ENCODE measurements around the gene SCN5A. TPM values are rescaled to one million over a fixed set of nuclear protein-coding genes. Genes with fewer than 3 reads are reported as not detected.

SCN5A gene
- total and polyA plus RNA-seq, 9 donors: 1.9 to 4.8 (median 4.3) TPM

DNA sequence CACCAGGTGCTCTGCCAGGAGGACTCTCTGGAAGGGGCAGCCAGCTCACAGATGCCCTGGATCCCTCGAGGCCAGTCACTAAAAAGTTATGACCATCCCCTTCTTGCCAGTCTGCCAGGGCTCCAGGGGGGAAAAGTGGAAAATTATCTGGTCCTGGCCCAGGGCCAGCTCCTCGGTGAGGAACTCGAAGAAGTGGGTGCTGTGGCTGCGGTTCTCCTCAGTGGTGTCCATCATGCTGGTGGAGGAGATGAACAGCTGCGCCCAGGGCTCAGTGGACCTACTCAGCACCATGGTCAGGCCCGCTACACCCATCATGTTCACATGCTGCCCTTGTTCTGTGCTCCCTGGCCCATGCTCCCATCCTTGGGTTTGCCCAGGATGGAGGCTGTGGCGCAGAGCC, 134.1 kb downstream of the SCN5A start:
- Histone ChIP-seq H3K27me3 (ENCODE audit: control insufficient read depth, insufficient read depth, low read length) (no peaks in the 10 kb centered on the region), H3K4me3 (ENCODE audit: low read length) (no peak overlapping the region), H3K27ac (ENCODE audit: low read length) (no peak overlapping the region), H3K4me1 (ENCODE audit: control insufficient read depth, insufficient read depth, low read length) (no peaks in the 10 kb centered on the region), H3K9me3 (replicated peaks; ENCODE audit: control insufficient read depth, low read depth, low read length) (no peaks in the 10 kb centered on the region), H3K36me3 (ENCODE audit: control insufficient read depth, insufficient read depth, low read length) (peaks cover 28% of the 10 kb centered on the region)
- DNase-seq: no peak
- WGBS (ENCODE audit: insufficient coverage): 94% methylated on average over 7 of the region's 7 CpGs

DNA sequence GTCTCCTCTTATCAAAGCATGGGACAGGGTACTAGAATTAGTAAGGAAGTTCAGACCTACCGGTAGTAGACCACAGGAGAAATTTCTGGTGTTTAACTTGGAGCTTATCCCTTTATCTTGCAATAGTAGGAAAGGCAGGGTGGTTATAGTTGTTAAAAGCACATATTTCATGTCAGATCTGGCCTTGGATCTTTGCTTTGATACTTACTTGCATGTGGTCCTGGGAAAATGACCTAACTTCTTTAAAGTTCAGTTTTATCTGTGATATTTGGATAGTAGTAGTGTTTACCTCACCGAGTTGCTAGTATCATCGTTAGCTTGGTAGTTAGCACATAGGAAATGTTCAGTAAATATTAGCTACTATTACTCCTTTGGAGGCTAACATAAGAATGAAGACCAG, 137.9 kb downstream of the SCN5A start:
- no peak overlapping the region for H3K27ac ChIP-seq (ENCODE audit: low read length)
- 80% methylated on average over 1 of the region's 3 CpGs for WGBS (ENCODE audit: insufficient coverage)
- H3K27me3 ChIP-seq (ENCODE audit: control insufficient read depth, insufficient read depth, low read length): no peaks in the 10 kb centered on the region
- no peaks in the 10 kb centered on the region for H3K9me3 ChIP-seq (replicated peaks; ENCODE audit: control insufficient read depth, low read depth, low read length)
- no peak overlapping the region for H3K4me3 ChIP-seq (ENCODE audit: low read length)
- H3K36me3 ChIP-seq (ENCODE audit: control insufficient read depth, insufficient read depth, low read length): peaks cover 25% of the 10 kb centered on the region
- DNase-seq: no peak
- H3K4me1 ChIP-seq (ENCODE audit: control insufficient read depth, insufficient read depth, low read length): no peaks in the 10 kb centered on the region

- Histone ChIP-seq H3K36me3 (ENCODE audit: control insufficient read depth, insufficient read depth, low read length) (peaks cover 28% of the 10 kb centered on the region), H3K9me3 (replicated peaks; ENCODE audit: control insufficient read depth, low read depth, low read length) (no peaks in the 10 kb centered on the region), H3K27me3 (ENCODE audit: control insufficient read depth, insufficient read depth, low read length) (no peaks in the 10 kb centered on the region), H3K27ac (ENCODE audit: low read length) (no peak overlapping the region), H3K4me3 (ENCODE audit: low read length) (no peak overlapping the region), H3K4me1 (ENCODE audit: control insufficient read depth, insufficient read depth, low read length) (no peaks in the 10 kb centered on the region)
- no peak for DNase-seq
Measured at GRCh38 chr3:38510631-38511030, 138.9 kb downstream of the SCN5A start.

- DNase-seq: no peak
- H3K9me3 ChIP-seq (replicated peaks; ENCODE audit: control insufficient read depth, low read depth, low read length): no peaks in the 10 kb centered on the region
- H3K4me3 ChIP-seq (ENCODE audit: low read length): no peak overlapping the region
- H3K27ac ChIP-seq (ENCODE audit: low read length): no peak overlapping the region
- WGBS (ENCODE audit: insufficient coverage): no CpG with 5 or more reads among the region's 2 CpGs
- no peaks in the 10 kb centered on the region for H3K4me1 ChIP-seq (ENCODE audit: control insufficient read depth, insufficient read depth, low read length)
- peaks cover 25% of the 10 kb centered on the region for H3K36me3 ChIP-seq (ENCODE audit: control insufficient read depth, insufficient read depth, low read length)
- H3K27me3 ChIP-seq (ENCODE audit: control insufficient read depth, insufficient read depth, low read length): no peaks in the 10 kb centered on the region
Measured at GRCh38 chr3:38509732-38510131, 139.8 kb downstream of the SCN5A start.

DNA sequence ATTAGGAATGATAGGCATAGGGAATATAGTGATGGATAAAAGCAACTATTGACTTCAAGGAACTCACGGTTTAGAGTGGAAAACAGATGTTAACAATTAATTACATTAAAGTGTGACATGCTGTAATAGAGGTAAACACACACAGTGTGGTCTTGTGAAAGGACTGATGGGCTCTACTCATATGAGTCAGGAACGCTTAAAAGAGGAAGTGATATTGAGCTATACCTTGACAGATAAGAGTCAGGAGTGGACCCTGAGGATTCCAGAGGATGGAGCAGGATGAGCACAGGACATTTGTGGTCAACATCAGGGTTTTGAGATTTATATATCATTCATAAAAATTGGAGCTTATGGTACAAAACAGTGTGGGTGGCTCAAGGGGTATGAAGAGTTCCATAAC, 142.4 kb downstream of the SCN5A start:
- DNase-seq: no peak
- WGBS (ENCODE audit: insufficient coverage): 83% methylated on average over 1 of the region's 2 CpGs
- Histone ChIP-seq H3K27me3 (ENCODE audit: control insufficient read depth, insufficient read depth, low read length) (no peaks in the 10 kb centered on the region), H3K9me3 (replicated peaks; ENCODE audit: control insufficient read depth, low read depth, low read length) (no peaks in the 10 kb centered on the region), H3K4me3 (ENCODE audit: low read length) (no peak overlapping the region), H3K4me1 (ENCODE audit: control insufficient read depth, insufficient read depth, low read length) (no peaks in the 10 kb centered on the region), H3K27ac (ENCODE audit: low read length) (no peak overlapping the region), H3K36me3 (ENCODE audit: control insufficient read depth, insufficient read depth, low read length) (peaks cover 12% of the 10 kb centered on the region)

DNA sequence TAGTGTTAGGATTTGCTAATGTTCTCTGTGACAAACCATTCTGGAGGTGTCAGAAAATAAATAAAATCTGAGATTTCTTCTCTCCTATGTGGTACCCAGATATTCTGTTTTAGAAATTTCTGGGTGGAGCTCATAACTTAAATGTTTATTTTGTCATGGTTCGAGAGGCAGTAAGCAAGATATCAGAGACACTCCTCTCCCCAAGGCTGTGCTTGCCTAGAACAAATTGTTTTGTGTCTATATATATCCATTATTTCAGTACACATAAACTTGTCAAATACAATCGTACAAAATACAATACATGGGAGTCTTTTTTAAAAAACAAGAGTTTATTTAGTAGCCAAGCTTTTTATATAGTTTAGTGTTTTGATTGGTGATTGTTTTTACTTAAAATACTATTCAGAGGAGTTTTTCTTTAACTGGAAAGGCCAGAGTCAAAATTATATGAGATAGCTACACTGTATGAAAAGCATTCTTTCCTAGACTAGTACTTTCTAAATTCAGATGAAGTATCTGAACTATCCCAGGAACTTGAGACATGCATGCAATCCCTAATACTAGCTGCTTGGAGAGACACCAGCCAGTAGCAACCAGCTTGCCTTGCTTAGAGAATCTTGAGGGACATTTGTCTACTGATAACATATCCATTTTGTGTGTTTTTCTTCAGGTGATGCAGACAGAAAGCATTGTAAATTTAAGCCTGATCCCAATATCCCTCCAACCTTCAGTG, 148.6 kb downstream of the SCN5A start:
- no peaks in the 10 kb centered on the region for H3K27me3 ChIP-seq (ENCODE audit: control insufficient read depth, insufficient read depth, low read length)
- no CpG with 5 or more reads among the region's 2 CpGs for WGBS (ENCODE audit: insufficient coverage)
- H3K4me3 ChIP-seq (ENCODE audit: low read length): no peak overlapping the region
- peaks cover 18% of the 10 kb centered on the region for H3K36me3 ChIP-seq (ENCODE audit: control insufficient read depth, insufficient read depth, low read length)
- DNase-seq: no peak
- H3K4me1 ChIP-seq (ENCODE audit: control insufficient read depth, insufficient read depth, low read length): peaks cover 5% of the 10 kb centered on the region
- H3K9me3 ChIP-seq (replicated peaks; ENCODE audit: control insufficient read depth, low read depth, low read length): no peaks in the 10 kb centered on the region
- peak overlapping the region; percentile 9 for H3K27ac ChIP-seq (ENCODE audit: low read length)

Other genes starting within 250 kb of the SCN5A start
- gene ACVR2B, start 195.8 kb downstream of the SCN5A start, total RNA-seq: 17.6 TPM
- gene ACVR2B, start 195.8 kb downstream of the SCN5A start, polyA plus RNA-seq (ENCODE audit: insufficient read depth in 1 of 8, insufficient read length in 8 of 8, low replicate concordance in 1 of 8): 10 to 100 TPM in 6 of 8 donors, 1 to 10 TPM in 2; 7.9 to 16.0 (median 13.0) TPM
- gene EXOG, start 153.3 kb downstream of the SCN5A start, total RNA-seq: 11.3 TPM
- 10 to 100 TPM; 11.0 to 24.1 (median 15.6) TPM for gene EXOG, start 153.3 kb downstream of the SCN5A start, polyA plus RNA-seq (ENCODE audit: insufficient read depth in 1 of 8, insufficient read length in 8 of 8, low replicate concordance in 1 of 8)
- gene SCN10A, start 166.5 kb upstream of the SCN5A start, total RNA-seq: not detected
- not detected for gene SCN10A, start 166.5 kb upstream of the SCN5A start, polyA plus RNA-seq (ENCODE audit: insufficient read depth in 1 of 8, insufficient read length in 8 of 8, low replicate concordance in 1 of 8)